Stomach smooth muscle (tissue), 2 donors: ENCODE data around the gene ICAM5.
A peak's percentile ranks its signal among the peaks of the same experiment; 100 is the strongest.
"Not testable (repeated sequence)": the region's sequence is repeated elsewhere in the genome, so short reads cannot be mapped to it uniquely, and the experiment has no call there.

ENCODE experiments used
- H3K27ac ChIP-seq: one replicate; pipeline ENCODE4 v1.7.0; 2013; ENCODE audit warnings: mild to moderate bottlenecking, low read length, inconsistent platforms
- H3K27me3 ChIP-seq, 2 donors: one replicate each; pipeline ENCODE4 v1.7.0; 2013; ENCODE audit warnings: low read length in 2 of 2; ENCODE audit not compliant: insufficient read depth in 2 of 2, control insufficient read depth in 1 of 2
- H3K36me3 ChIP-seq, 2 donors: one replicate each; pipeline ENCODE4 v1.7.0; 2013; ENCODE audit warnings: low read length in 2 of 2; ENCODE audit not compliant: control insufficient read depth in 2 of 2, insufficient read depth in 2 of 2
- H3K4me1 ChIP-seq: one replicate; pipeline ENCODE4 v1.7.0; 2013; ENCODE audit warnings: low read length; ENCODE audit not compliant: control insufficient read depth, insufficient read depth
- H3K4me3 ChIP-seq, 2 donors: one replicate each; pipeline ENCODE4 v1.7.0; 2013; ENCODE audit warnings: low read length in 2 of 2
- H3K9ac ChIP-seq, 2 donors: one replicate each; pipeline ENCODE4 v1.7.0; 2013; ENCODE audit warnings: low read length in 2 of 2, mild to moderate bottlenecking in 1 of 2
- H3K9me3 ChIP-seq, 2 donors: one replicate each; pipeline ENCODE4 v1.7.0; 2013; ENCODE audit warnings: low read length in 2 of 2; ENCODE audit not compliant: control insufficient read depth in 2 of 2
- donor health status: healthy.
- donor health status: Pancreatic carcinoma.

Gene ICAM5

DNA sequence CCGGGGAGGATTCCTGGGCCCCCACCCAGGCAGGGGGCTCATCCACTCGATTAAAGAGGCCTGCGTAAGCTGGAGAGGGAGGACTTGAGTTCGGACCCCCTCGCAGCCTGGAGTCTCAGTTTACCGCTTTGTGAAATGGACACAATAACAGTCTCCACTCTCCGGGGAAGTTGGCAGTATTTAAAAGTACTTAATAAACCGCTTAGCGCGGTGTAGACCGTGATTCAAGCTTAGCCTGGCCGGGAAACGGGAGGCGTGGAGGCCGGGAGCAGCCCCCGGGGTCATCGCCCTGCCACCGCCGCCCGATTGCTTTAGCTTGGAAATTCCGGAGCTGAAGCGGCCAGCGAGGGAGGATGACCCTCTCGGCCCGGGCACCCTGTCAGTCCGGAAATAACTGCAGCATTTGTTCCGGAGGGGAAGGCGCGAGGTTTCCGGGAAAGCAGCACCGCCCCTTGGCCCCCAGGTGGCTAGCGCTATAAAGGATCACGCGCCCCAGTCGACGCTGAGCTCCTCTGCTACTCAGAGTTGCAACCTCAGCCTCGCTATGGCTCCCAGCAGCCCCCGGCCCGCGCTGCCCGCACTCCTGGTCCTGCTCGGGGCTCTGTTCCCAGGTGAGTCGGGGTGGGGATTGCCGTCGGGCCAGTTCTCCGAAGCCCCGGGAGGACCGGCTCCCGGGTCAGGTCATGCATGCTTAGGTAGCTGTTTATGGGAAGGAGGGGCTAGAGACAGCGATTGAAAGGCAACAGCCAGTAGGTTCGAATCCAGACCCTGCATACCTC, 18.9 kb upstream of the ICAM5 start, which contains the start of gene ICAM1:
Gene ICAM1, plus strand, starts transcription at position 505 of the 779 bp plus-strand sequence. Its CDS starts 40 bp downstream, at position 545.
- Histone ChIP-seq H3K4me3 (peak within 1 kb of the TSS; percentile 54 to 65), H3K27ac (peak within 1 kb of the TSS; percentile 67), H3K27me3 (peaks cover 18 to 27% of the 10 kb centered on the region in 2 donors), H3K4me1 (peaks cover 18% of the 10 kb centered on the region), H3K36me3 (no peaks in the 10 kb centered on the region), H3K9me3 (no peaks in the 10 kb centered on the region), H3K9ac (peak within 1 kb of the TSS; percentile 50 to 60)

DNA sequence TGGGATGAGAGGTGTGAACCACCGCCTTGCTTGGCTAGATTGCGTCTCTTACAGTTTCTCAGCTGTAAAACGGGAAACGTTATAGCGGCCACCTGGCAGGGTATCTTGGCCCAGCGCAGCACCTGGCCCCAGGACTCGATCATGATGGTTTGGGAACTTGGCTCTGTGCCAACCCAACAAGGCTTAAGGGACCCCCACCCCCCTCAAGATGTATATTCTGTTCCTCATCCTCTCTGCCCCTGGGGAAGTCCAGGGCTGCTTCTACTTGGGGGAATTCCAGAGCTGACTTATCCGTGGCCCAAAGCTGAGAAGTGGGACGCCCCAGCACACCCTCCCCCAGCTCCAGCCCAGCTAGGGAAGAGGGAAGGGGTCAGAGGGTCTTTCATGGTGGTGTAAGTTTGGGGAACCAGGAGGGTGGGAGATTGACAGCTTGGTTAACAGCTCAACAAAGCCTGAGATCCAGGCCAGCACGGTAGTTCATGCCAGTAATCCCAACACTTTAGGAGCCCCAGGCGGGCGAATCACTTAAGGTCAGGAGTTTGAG, 18.1 kb upstream of the ICAM5 start:
- peak overlapping the region; percentile 67 for H3K27ac ChIP-seq
- H3K27me3 ChIP-seq = peaks cover 18 to 27% of the 10 kb centered on the region in 2 donors
- H3K36me3 ChIP-seq = no peaks in the 10 kb centered on the region
- H3K9ac ChIP-seq = peak overlapping the region in 1 of 2 donors; percentile 45
- peaks cover 18% of the 10 kb centered on the region for H3K4me1 ChIP-seq
- H3K4me3 ChIP-seq = peak overlapping the region; percentile 35 to 65
- H3K9me3 ChIP-seq = no peaks in the 10 kb centered on the region

DNA sequence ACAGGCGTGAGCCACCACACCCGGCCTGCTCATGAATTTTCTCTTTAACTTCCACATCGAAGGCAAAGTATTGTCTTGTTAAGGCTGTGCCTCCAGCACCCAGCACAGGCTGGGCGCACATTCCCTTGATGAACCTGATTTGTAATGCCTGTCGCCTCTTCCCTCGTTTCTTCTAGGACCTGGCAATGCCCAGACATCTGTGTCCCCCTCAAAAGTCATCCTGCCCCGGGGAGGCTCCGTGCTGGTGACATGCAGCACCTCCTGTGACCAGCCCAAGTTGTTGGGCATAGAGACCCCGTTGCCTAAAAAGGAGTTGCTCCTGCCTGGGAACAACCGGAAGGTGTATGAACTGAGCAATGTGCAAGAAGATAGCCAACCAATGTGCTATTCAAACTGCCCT, 15.2 kb upstream of the ICAM5 start:
- no peak overlapping the region for H3K9ac ChIP-seq
- H3K27ac ChIP-seq = no peak overlapping the region
- H3K27me3 ChIP-seq = peaks cover 18 to 22% of the 10 kb centered on the region in 2 donors
- no peaks in the 10 kb centered on the region for H3K36me3 ChIP-seq
- H3K4me1 ChIP-seq = peaks cover 17% of the 10 kb centered on the region
- H3K9me3 ChIP-seq = no peaks in the 10 kb centered on the region
- no peak overlapping the region for H3K4me3 ChIP-seq

DNA sequence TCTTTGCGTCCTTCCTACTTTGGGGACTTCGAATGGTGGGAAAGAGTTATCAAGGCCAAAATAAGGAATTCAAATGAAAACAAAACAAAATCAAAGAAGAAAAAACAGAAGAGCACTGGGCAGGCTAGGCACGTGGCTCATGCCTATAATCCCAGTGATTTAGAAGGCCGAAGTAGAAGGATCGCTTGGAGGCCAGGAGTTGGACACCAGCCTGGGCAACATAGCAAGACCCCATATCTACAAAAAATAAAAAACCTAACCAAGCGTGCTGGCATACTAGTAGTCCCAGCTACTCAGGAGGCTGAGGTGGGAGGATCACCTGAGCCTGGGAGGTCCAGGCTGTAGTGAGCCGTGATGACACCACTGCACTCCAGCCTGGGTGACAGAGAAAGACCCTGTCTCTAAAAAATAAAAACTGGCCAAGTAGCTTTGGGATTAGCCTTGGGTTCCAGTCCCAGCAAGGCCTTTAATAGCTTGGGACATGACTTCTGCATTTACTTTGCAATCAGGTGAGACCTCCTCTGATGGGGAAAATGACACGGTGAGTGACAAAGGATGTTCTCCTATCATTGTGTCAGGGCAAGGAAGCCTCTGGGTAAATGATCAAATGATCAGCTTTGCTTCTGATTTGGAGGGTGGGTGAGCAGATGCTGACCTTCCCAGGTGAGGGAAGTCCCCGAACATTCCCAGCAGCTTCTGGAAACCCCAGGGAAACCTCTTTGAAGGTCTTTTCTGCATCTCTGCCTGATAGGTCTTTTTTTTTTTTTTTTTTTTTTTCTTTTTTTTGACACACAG, 11.8 kb upstream of the ICAM5 start:
- Histone ChIP-seq H3K9me3 (no peaks in the 10 kb centered on the region), H3K27ac (no peak overlapping the region), H3K4me3 (no peak overlapping the region), H3K36me3 (no peaks in the 10 kb centered on the region), H3K27me3 (no peaks in the 10 kb centered on the region), H3K9ac (no peak overlapping the region), H3K4me1 (no peaks in the 10 kb centered on the region)

DNA sequence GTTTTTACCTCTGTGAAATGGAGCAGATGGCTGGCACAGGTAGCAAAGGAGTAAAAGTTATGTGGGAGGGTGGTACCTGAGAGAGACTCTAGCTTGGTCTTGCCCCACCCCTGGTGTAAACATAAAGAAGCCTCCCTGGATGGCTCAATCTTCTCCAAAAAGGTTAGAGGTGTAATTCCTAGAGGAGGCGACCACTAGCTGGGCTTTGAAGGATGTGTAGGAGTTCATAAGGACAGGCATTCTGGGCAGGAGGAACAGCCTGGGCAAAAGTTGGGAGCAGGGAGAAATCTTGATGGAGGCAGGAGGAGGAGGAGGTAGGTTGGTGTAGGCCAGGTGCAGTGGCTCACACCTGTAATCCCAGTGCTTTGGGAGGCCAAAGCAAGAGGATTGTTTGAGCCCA, 10.8 kb upstream of the ICAM5 start:
- H3K4me1 ChIP-seq = no peaks in the 10 kb centered on the region
- peaks cover 0 to 5% of the 10 kb centered on the region in 2 donors for H3K27me3 ChIP-seq
- H3K4me3 ChIP-seq = no peak overlapping the region
- H3K9ac ChIP-seq = no peak overlapping the region
- no peaks in the 10 kb centered on the region for H3K36me3 ChIP-seq
- no peak overlapping the region for H3K27ac ChIP-seq
- H3K9me3 ChIP-seq = no peaks in the 10 kb centered on the region

DNA sequence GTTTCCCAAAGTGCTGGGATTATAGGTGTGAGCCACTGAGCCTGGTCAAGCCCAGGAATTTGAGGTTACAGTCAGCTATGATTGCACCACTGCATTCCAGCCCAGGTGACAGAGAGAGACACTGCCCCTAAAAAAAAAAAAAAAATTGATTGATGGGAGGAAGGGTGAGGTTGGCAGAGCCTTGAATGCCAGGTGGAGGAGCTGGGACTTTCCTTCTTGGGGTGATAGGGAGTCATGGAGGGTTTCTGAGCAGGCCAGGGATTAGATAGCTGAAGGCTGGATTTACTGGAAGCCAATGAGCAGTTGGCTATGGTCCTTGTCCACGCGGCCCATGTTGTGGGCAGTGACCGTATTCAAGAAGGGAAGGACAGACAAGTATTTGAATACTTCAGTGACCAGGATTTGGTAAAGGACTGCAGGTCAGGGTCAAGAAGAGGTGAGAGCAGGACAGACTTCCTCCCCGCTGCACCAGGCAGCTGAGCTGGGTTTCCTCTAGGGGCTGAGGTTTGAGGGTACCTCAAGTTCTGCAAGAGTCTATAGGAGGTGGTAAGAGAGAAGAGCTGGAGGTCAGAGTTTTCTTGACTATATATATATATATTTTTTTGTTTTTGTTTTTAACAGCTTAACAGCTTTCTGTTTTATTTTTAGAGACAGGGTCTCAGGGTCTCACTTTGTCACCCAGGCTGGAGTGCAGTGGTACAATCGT, 9.9 kb upstream of the ICAM5 start:
- no peak overlapping the region for H3K9ac ChIP-seq
- H3K4me3 ChIP-seq = no peak overlapping the region
- H3K27me3 ChIP-seq = peaks cover 0 to 5% of the 10 kb centered on the region in 2 donors
- H3K4me1 ChIP-seq = no peaks in the 10 kb centered on the region
- H3K36me3 ChIP-seq = no peaks in the 10 kb centered on the region
- no peak overlapping the region for H3K27ac ChIP-seq
- no peaks in the 10 kb centered on the region for H3K9me3 ChIP-seq

DNA sequence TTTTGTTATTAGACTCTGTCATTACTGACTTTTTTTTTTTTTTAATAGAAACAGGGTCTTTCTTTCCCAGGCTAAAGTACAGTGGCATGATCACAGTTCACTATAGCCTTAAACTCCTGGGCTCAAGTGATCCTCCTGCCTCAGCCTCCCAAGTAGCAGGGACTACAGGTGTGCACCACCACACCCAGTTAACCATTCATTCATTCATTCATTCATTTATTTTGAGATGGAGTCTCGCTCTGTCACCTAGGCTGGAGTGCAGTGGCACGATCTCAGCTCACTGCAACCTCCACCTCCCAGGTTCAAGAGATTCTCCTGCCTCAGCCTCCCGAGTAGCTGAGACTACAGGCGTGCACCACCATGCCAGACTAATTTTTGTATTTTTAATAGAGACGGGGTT, 7.7 kb upstream of the ICAM5 start:
- H3K9me3 ChIP-seq, H3K4me1 ChIP-seq, H3K27ac ChIP-seq, H3K9ac ChIP-seq, H3K36me3 ChIP-seq, H3K4me3 ChIP-seq: not testable (repeated sequence)
- peaks cover 8 to 13% of the 10 kb centered on the region in 2 donors for H3K27me3 ChIP-seq

DNA sequence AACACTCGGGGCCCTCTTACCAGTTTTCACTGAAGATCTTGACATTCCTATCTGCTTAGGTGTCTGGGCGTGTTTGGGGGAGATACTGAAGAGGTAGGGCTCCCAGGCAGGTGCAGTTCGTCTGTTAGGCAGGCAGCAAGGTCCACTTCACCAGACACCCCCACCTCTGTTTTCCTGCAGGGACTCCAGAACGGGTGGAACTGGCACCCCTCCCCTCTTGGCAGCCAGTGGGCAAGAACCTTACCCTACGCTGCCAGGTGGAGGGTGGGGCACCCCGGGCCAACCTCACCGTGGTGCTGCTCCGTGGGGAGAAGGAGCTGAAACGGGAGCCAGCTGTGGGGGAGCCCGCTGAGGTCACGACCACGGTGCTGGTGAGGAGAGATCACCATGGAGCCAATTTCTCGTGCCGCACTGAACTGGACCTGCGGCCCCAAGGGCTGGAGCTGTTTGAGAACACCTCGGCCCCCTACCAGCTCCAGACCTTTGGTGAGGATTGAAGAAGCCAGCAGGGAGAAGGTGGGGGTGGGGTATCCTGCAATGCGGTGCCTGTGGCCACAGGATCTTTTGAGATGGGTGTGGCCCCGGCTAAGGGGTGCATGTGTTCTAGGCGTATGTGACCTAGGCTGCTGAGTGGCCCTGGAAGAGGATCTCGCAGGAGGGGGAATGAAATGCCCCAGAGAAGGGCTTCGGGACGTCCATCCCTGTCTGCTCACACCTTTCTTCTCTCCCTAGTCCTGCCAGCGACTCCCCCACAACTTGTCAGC, 6.3 kb upstream of the ICAM5 start:
- Histone ChIP-seq H3K27ac (no peak overlapping the region), H3K4me3 (no peak overlapping the region), H3K9me3 (no peaks in the 10 kb centered on the region), H3K4me1 (peaks cover 11% of the 10 kb centered on the region), H3K36me3 (no peaks in the 10 kb centered on the region), H3K9ac (no peak overlapping the region), H3K27me3 (peaks cover 19 to 27% of the 10 kb centered on the region in 2 donors)

DNA sequence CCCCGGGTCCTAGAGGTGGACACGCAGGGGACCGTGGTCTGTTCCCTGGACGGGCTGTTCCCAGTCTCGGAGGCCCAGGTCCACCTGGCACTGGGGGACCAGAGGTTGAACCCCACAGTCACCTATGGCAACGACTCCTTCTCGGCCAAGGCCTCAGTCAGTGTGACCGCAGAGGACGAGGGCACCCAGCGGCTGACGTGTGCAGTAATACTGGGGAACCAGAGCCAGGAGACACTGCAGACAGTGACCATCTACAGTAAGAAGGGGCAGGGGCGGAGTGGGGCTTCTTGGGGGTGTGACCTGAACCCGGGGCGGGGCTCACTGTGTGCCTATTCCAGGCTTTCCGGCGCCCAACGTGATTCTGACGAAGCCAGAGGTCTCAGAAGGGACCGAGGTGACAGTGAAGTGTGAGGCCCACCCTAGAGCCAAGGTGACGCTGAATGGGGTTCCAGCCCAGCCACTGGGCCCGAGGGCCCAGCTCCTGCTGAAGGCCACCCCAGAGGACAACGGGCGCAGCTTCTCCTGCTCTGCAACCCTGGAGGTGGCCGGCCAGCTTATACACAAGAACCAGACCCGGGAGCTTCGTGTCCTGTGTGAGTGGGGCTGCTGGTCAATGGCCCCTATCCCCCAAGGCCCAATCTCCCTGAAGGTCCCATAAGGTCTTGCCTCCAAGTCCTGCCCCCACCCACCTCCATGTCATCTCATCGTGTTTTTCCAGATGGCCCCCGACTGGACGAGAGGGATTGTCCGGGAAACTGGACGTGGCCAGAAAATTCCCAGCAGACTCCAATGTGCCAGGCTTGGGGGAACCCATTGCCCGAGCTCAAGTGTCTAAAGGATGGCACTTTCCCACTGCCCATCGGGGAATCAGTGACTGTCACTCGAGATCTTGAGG, 5.4 kb upstream of the ICAM5 start:
- no peaks in the 10 kb centered on the region for H3K9me3 ChIP-seq
- no peaks in the 10 kb centered on the region for H3K36me3 ChIP-seq
- H3K27ac ChIP-seq = no peak overlapping the region
- peaks cover 18% of the 10 kb centered on the region for H3K4me1 ChIP-seq
- no peak overlapping the region for H3K9ac ChIP-seq
- peaks cover 25 to 35% of the 10 kb centered on the region in 2 donors for H3K27me3 ChIP-seq
- H3K4me3 ChIP-seq = no peak overlapping the region
